Brain microvascular endothelial cell (primary cell): ENCODE results near the gene TRIM4.
"Not testable (repeated sequence)": the region's sequence is repeated elsewhere in the genome, so short reads cannot be mapped to it uniquely, and the experiment has no call there.

Experiments
- DNase-seq: peaks from one replicate; pipeline ENCODE4 v3.0.0-alpha.2; 2020
- H3K27ac ChIP-seq: fragments of 250-450 bp; sonication (Bioruptor Pico); 2 replicates; pipeline ENCODE4 v1.5.1; 2020; ENCODE audit warnings: mild to moderate bottlenecking, moderate library complexity
- H3K27me3 ChIP-seq: fragments of 250-450 bp; sonication (Bioruptor Pico); replicated peaks from 2 replicates; pipeline ENCODE4 v1.5.1; 2020; ENCODE audit warnings: mild to moderate bottlenecking
- H3K36me3 ChIP-seq: fragments of 250-450 bp; sonication (Bioruptor Pico); replicated peaks from 2 replicates; pipeline ENCODE4 v1.5.1; 2020; ENCODE audit warnings: mild to moderate bottlenecking
- H3K4me3 ChIP-seq: 2 replicates; pipeline ENCODE4 v1.5.1; 2011; ENCODE audit warnings: low read depth, mild to moderate bottlenecking, control low read depth, low read length, moderate library complexity
- CTCF ChIP-seq: IDR thresholded peaks from 2 replicates; pipeline ENCODE4 v1.5.1; 2011; ENCODE audit warnings: low read depth, mild to moderate bottlenecking, moderate library complexity, low read length, control low read depth, inconsistent platforms; ENCODE audit errors: missing control alignments
- in situ Hi-C: cut with HindIII; loops from 2 replicates; pipeline ENCODE4 v1.10.0; 2017; ENCODE audit warnings: low sequenced_read_pairs, low pct_ligation_motif_present

TRIM4 gene

GRCh38 chr7:99898836-99899235 lies 20.5 kb downstream of the TRIM4 start:
- no peak overlapping the region for H3K27ac ChIP-seq
- H3K27me3 ChIP-seq, result no peaks in the 10 kb centered on the region
- peaks cover 37% of the 10 kb centered on the region for H3K36me3 ChIP-seq
- no peak for TF ChIP-seq CTCF
- in situ Hi-C loops, result no loop called here
- H3K4me3 ChIP-seq, result no peak overlapping the region
- DNase-seq, result no peak

GRCh38 chr7:99898023-99898357 lies 21.3 kb downstream of the TRIM4 start:
- in situ Hi-C loops, result no loop called here
- H3K4me3 ChIP-seq, result no peak overlapping the region
- H3K36me3 ChIP-seq, result peaks cover 29% of the 10 kb centered on the region
- no peak for TF ChIP-seq CTCF
- H3K27me3 ChIP-seq, result no peaks in the 10 kb centered on the region
- DNase-seq, result no peak
- no peak overlapping the region for H3K27ac ChIP-seq

DNA sequence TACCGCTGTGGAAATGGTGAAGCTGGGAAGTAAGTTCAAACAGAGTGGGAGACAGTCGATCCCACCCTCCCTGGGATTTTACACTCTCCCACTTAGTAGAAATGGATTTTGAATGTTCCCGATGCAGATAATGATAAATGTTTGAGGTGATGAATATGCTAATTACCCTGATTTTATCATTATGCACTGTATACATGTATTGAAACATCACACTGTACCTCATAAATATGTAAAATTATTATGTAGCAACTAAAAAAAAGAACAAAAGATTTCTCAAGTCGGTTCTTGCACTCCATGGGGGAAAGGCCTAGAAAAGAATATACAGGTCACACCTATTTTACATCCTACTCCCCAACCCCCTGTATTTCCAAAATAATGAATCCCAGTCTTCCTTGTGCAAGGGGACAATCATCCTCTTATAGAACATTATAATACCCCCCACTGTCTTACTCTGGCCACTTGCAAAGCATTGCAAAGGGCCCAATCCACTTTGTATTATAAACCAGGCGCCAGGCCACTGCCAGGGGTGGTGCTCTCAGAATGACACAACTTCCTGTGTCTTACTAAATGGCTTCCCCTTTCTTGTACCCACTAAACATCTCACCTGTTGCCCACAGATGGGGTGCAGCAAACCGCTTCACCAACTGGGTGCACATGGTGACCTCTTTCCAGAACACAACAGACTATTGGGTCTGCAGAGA lies 21.9 kb downstream of the TRIM4 start:
- DNase-seq, result no peak
- Histone ChIP-seq H3K27ac (no peak overlapping the region), H3K27me3 (no peaks in the 10 kb centered on the region), H3K4me3 (no peak overlapping the region), H3K36me3 (peaks cover 24% of the 10 kb centered on the region)
- TF ChIP-seq CTCF, result no peak
- in situ Hi-C loops, result no loop called here

DNA sequence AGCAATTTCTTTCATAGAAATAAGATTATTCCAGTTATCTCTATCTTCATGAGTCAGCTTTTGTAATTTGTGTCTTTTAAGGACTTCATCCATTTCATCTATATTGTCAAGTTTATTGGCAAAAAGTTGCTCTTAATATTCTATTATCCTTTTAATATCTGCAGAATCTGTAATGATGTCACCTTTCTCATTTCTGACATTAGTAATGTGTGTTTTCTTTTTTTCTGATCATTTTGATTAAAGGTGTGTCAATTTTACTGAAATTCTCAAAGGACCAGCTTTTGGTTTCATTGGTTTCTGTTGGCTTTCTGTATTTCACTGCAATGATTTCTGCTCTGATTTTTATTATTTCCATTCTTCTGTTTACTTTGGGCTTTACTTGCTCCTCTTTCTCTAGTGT lies 24.6 kb downstream of the TRIM4 start:
- no peak for DNase-seq
- H3K27me3 ChIP-seq, result no peaks in the 10 kb centered on the region
- H3K36me3 ChIP-seq, result peaks cover 7% of the 10 kb centered on the region
- TF ChIP-seq CTCF, result no peak
- H3K4me3 ChIP-seq, result no peak overlapping the region
- in situ Hi-C loops, result no loop called here
- no peak overlapping the region for H3K27ac ChIP-seq

DNA sequence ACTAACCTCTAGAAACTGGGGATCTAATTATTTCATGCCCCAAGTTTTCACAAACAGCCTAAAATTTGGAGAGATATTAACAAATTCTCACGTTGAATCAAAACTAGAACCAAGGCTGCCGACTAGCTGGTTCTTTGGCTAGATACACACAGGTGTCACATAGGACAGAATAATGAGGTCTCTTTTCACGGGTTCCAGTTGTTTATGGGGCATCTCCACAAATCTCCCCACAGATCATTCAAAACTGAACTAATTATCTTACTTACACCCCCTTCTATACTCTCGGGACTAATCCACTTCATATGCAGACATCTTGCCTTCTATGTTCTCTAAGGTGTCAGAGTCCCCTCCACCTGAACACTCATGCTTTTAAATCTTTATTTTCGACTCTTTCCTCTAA lies 26.1 kb downstream of the TRIM4 start:
- no peak for DNase-seq
- TF ChIP-seq CTCF, result no peak
- no peak overlapping the region for H3K4me3 ChIP-seq
- H3K27me3 ChIP-seq, result no peaks in the 10 kb centered on the region
- H3K36me3 ChIP-seq, result peaks cover 2% of the 10 kb centered on the region
- in situ Hi-C loops, result no loop called here
- no peak overlapping the region for H3K27ac ChIP-seq

GRCh38 chr7:99890348-99890747 lies 29.0 kb downstream of the TRIM4 start:
- DNase-seq, H3K27ac ChIP-seq, H3K36me3 ChIP-seq, H3K27me3 ChIP-seq, H3K4me3 ChIP-seq, in situ Hi-C loops: not testable (repeated sequence)

DNA sequence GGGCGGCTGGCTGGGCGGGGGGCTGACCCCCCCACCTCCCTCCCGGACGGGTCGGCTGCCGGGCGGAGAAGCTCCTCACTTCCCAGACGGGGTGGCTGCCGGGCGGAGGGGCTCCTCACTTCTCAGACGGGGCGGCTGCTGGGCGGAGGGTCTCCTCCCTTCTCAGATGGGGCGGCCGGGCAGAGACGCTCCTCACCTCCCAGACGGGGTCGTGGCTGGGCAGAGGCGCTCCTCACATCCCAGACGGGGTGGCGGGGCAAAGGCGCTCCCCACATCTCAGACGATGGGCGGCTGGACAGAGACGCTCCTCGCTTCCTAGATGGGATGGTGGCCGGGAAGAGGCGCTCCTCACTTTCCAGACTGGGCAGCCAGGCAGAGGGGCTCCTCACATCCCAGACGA lies 31.0 kb downstream of the TRIM4 start:
- DNase-seq, H3K27ac ChIP-seq, in situ Hi-C loops, H3K4me3 ChIP-seq, H3K36me3 ChIP-seq, H3K27me3 ChIP-seq: not testable (repeated sequence)
